DOHH2 (cell line): Measurements from ENCODE around the gene CXCL1.

ENCODE experiments used
- H3F3A ChIP-seq: fragments of 200-600 bp; sonication (generic), shearing (Covaris generic); 2 replicates; pipeline ENCODE4 v1.6.0; 2016; ENCODE audit warnings: antibody characterized with exemption, mild to moderate bottlenecking; ENCODE audit not compliant: control insufficient read depth, insufficient read depth
- H3K27ac ChIP-seq: fragments of 200-600 bp; sonication (generic); 2 replicates; pipeline ENCODE4 v1.5.1; 2014; ENCODE audit warnings: low read depth, mild to moderate bottlenecking, low read length, moderate library complexity
- H3K27me3 ChIP-seq: fragments of 200-600 bp; sonication (generic); 2 replicates; pipeline ENCODE4 v1.6.1; 2014; ENCODE audit warnings: mild to moderate bottlenecking, low read length, mixed read lengths; ENCODE audit not compliant: control insufficient read depth
- H3K36me3 ChIP-seq: fragments of 200-600 bp; sonication (generic); 2 replicates; pipeline ENCODE4 v1.6.1; 2014; ENCODE audit warnings: mild to moderate bottlenecking, low read length, moderate library complexity, mixed read lengths; ENCODE audit not compliant: control insufficient read depth
- H3K4me1 ChIP-seq: fragments of 200-600 bp; sonication (generic); 2 replicates; pipeline ENCODE4 v1.6.1; 2014; ENCODE audit warnings: mild to moderate bottlenecking, low read length, mixed read lengths; ENCODE audit not compliant: control insufficient read depth
- H3K4me2 ChIP-seq: fragments of 200-600 bp; sonication (generic); 2 replicates; pipeline ENCODE4 v1.6.0; 2014; ENCODE audit warnings: mild to moderate bottlenecking, low read length, moderate library complexity
- H3K4me3 ChIP-seq: fragments of 200-600 bp; sonication (generic); 2 replicates; pipeline ENCODE4 v1.5.1; 2014; ENCODE audit warnings: mild to moderate bottlenecking, low read length, mixed read lengths
- H3K79me2 ChIP-seq: fragments of 200-600 bp; sonication (generic); 2 replicates; pipeline ENCODE4 v1.6.1; 2014; ENCODE audit warnings: mild to moderate bottlenecking, low read length, mixed read lengths; ENCODE audit not compliant: control insufficient read depth
- H3K9me2 ChIP-seq: fragments of 200-600 bp; sonication (generic); replicated peaks from 2 replicates; pipeline ENCODE4 v1.6.1; 2014; ENCODE audit warnings: mild to moderate bottlenecking, low read length, mixed read lengths; ENCODE audit not compliant: control insufficient read depth
- H3K9me3 ChIP-seq: fragments of 200-600 bp; sonication (generic); 2 replicates; pipeline ENCODE4 v1.6.1; 2014; ENCODE audit warnings: antibody characterized with exemption, low read length, mixed read lengths; ENCODE audit not compliant: control insufficient read depth, insufficient read depth
- H4K20me1 ChIP-seq: fragments of 200-600 bp; sonication (generic); 2 replicates; pipeline ENCODE4 v1.6.0; 2014; ENCODE audit warnings: low read depth, mild to moderate bottlenecking, antibody characterized with exemption, low read length, moderate library complexity; ENCODE audit not compliant: control insufficient read depth, insufficient read depth
- CTCF ChIP-seq: fragments of 200-600 bp; sonication (generic); IDR thresholded peaks from one replicate; pipeline ENCODE4 v1.5.1; 2014; ENCODE audit warnings: antibody characterized with exemption, mild to moderate bottlenecking, low read depth, low read length; ENCODE audit not compliant: poor library complexity, severe bottlenecking
- EZH2phosphoT487 ChIP-seq: fragments of 200-600 bp; sonication (generic); IDR thresholded peaks from 2 replicates; pipeline ENCODE4 v1.6.1; 2017; ENCODE audit warnings: borderline replicate concordance, mild to moderate bottlenecking, antibody characterized with exemption, low read length, moderate library complexity, mixed read lengths

CXCL1 gene

DNA sequence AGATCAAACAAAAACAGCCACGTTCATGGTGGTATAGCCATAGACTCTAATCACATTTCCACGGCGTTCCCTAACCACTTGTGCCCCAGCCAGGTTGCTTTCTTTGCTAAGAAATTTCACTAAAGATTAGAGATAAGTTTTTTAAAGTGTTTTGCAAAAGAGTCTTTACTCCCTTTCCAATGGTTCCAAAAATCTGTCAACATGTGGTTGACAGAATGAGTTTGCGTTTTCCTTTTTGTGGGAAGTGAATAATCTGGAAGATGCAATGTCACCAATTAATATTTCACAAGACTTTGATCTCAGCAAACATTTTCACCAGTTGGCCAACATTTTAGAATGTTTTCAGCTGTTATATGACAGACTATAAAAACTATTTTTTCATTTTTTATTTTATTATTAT lies 35.3 kb downstream of the CXCL1 start:
- no peaks in the 10 kb centered on the region for H3F3A ChIP-seq

DNA sequence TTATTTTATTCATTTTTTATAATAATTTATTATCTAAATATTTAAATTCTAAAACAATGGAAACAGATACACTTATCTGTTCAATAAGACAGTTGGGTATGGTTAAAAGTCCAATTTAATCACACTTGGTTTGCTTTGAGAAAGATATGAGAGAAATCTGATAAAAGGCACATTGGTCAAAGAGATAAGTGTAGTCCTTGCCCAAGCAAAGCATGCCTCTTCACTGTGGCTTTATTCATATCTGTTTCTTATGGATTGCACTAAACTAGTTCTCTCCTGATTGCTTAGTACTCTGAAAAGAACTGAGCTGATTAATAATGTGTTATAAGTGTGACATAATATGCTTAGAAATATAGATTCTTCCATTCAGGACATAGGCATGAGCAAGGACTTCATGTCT lies 39.8 kb downstream of the CXCL1 start:
- H3K36me3 ChIP-seq = no peaks in the 10 kb centered on the region
- TF ChIP-seq CTCF = no peak

More for the DNA sequence above, 35.3 kb downstream of the CXCL1 start:
- no peak overlapping the region for H3K4me3 ChIP-seq
- H3K4me2 ChIP-seq = no peak overlapping the region
- TF ChIP-seq EZH2phosphoT487 (no peak), CTCF (no peak)
- H3K27me3 ChIP-seq = peaks cover 3% of the 10 kb centered on the region; the same call in 1 of the 2 replicates
- H3K79me2 ChIP-seq = no peaks in the 10 kb centered on the region
- H3K36me3 ChIP-seq = no peaks in the 10 kb centered on the region
- H3K9me2 ChIP-seq = no peaks in the 10 kb centered on the region
- H3K9me3 ChIP-seq = no peaks in the 10 kb centered on the region
- no peak overlapping the region for H3K27ac ChIP-seq
- no peaks in the 10 kb centered on the region for H4K20me1 ChIP-seq
- H3K4me1 ChIP-seq = no peaks in the 10 kb centered on the region

GRCh38 chr4:73911746-73912145 lies 42.6 kb downstream of the CXCL1 start:
- H3F3A ChIP-seq = no peaks in the 10 kb centered on the region
- H3K9me2 ChIP-seq = no peaks in the 10 kb centered on the region
- H3K9me3 ChIP-seq = no peaks in the 10 kb centered on the region
- H3K27me3 ChIP-seq = no peaks in the 10 kb centered on the region
- no peaks in the 10 kb centered on the region for H4K20me1 ChIP-seq
- TF ChIP-seq CTCF (no peak), EZH2phosphoT487 (no peak)
- no peaks in the 10 kb centered on the region for H3K79me2 ChIP-seq
- no peak overlapping the region for H3K4me3 ChIP-seq
- no peak overlapping the region for H3K27ac ChIP-seq
- H3K36me3 ChIP-seq = no peaks in the 10 kb centered on the region
- no peaks in the 10 kb centered on the region for H3K4me1 ChIP-seq
- no peak overlapping the region for H3K4me2 ChIP-seq

More for the DNA sequence above, 39.8 kb downstream of the CXCL1 start:
- Histone ChIP-seq H4K20me1 (no peaks in the 10 kb centered on the region), H3K9me2 (no peaks in the 10 kb centered on the region), H3K4me1 (no peaks in the 10 kb centered on the region), H3K4me3 (no peak overlapping the region), H3K79me2 (no peaks in the 10 kb centered on the region), H3K27ac (no peak overlapping the region), H3K27me3 (no peaks in the 10 kb centered on the region), H3K9me3 (no peaks in the 10 kb centered on the region), H3K4me2 (no peak overlapping the region), H3F3A (no peaks in the 10 kb centered on the region)

GRCh38 chr4:73912191-73912590 lies 43.0 kb downstream of the CXCL1 start:
- Histone ChIP-seq H4K20me1 (no peaks in the 10 kb centered on the region), H3K4me2 (no peak overlapping the region), H3F3A (no peaks in the 10 kb centered on the region), H3K9me3 (no peaks in the 10 kb centered on the region), H3K4me1 (no peaks in the 10 kb centered on the region), H3K4me3 (no peak overlapping the region), H3K36me3 (no peaks in the 10 kb centered on the region), H3K27ac (no peak overlapping the region), H3K79me2 (no peaks in the 10 kb centered on the region), H3K27me3 (no peaks in the 10 kb centered on the region), H3K9me2 (no peaks in the 10 kb centered on the region)
- TF ChIP-seq CTCF = no peak
- TF ChIP-seq EZH2phosphoT487 = no peak
